ENCODE measurements around the gene WDFY3.

GRCh38 chr4:84866295-84866694, 100.2 kb downstream of the WDFY3 start:
- TF ChIP-seq EZH2phosphoT487 (conservative IDR thresholded peaks at IDR 0.05; ENCODE audit: low read length) (no peak), CTCF (IDR thresholded peaks at IDR 0.05; ENCODE audit: insufficient read depth, low read length, poor library complexity, severe bottlenecking) (no peak)

Measured in SU-DHL-6 (cell line).